Liver (tissue), 3 donors: ENCODE results near the gene SLC25A1.

ENCODE experiments used
- FOXA1 ChIP-seq: IDR thresholded peaks from 2 replicates; pipeline ENCODE4 v1.6.1; 2016; ENCODE audit warnings: antibody characterized with exemption
- HNF4A ChIP-seq, 2 donors: conservative IDR thresholded peaks; 2 replicates each; pipeline ENCODE4 v1.6.1; 2016; ENCODE audit warnings: antibody characterized with exemption in 2 of 2, mild to moderate bottlenecking in 2 of 2
- TAF1 ChIP-seq: conservative IDR thresholded peaks from 2 replicates; pipeline ENCODE4 v1.6.1; 2016; ENCODE audit warnings: antibody characterized with exemption, mild to moderate bottlenecking
- TF ChIP-seq, protein P1 (sequence below): fragments of 150-350 bp; IDR thresholded peaks from 2 replicates; pipeline ENCODE4 v1.5.1; 2017; ENCODE audit warnings: improper control_type of control experiment, low read depth, low read length; ENCODE audit not compliant: missing input control
- TF ChIP-seq, protein P2 (sequence below): IDR thresholded peaks from 2 replicates; pipeline ENCODE4 v1.6.1; 2016; ENCODE audit warnings: antibody characterized with exemption, mild to moderate bottlenecking
- donor health status: healthy.
- donor health status: healthy.

DNA sequence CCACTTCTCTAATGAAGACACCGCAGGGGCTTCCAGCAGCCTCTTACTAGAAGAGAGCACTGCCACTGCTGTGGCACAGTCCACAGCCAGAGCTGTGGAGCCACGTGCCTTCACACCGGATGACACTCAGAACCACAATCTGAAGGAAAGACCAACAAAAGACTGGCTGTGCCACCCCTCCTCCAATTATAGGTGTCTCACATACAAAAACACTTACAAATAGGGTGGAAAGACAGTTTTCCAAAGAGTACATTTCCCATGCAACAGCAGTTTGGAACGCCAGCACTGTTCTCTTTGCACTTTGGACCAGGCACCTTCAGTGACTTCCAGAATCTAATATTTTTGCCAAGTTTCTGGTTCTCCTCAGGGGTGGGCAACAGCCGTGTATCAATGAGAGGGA lies 38.0 kb upstream of the SLC25A1 start:
- TF ChIP-seq, protein P1, sequence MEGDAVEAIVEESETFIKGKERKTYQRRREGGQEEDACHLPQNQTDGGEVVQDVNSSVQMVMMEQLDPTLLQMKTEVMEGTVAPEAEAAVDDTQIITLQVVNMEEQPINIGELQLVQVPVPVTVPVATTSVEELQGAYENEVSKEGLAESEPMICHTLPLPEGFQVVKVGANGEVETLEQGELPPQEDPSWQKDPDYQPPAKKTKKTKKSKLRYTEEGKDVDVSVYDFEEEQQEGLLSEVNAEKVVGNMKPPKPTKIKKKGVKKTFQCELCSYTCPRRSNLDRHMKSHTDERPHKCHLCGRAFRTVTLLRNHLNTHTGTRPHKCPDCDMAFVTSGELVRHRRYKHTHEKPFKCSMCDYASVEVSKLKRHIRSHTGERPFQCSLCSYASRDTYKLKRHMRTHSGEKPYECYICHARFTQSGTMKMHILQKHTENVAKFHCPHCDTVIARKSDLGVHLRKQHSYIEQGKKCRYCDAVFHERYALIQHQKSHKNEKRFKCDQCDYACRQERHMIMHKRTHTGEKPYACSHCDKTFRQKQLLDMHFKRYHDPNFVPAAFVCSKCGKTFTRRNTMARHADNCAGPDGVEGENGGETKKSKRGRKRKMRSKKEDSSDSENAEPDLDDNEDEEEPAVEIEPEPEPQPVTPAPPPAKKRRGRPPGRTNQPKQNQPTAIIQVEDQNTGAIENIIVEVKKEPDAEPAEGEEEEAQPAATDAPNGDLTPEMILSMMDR = no peak
- TF ChIP-seq TAF1 = no peak
- TF ChIP-seq, protein P2, sequence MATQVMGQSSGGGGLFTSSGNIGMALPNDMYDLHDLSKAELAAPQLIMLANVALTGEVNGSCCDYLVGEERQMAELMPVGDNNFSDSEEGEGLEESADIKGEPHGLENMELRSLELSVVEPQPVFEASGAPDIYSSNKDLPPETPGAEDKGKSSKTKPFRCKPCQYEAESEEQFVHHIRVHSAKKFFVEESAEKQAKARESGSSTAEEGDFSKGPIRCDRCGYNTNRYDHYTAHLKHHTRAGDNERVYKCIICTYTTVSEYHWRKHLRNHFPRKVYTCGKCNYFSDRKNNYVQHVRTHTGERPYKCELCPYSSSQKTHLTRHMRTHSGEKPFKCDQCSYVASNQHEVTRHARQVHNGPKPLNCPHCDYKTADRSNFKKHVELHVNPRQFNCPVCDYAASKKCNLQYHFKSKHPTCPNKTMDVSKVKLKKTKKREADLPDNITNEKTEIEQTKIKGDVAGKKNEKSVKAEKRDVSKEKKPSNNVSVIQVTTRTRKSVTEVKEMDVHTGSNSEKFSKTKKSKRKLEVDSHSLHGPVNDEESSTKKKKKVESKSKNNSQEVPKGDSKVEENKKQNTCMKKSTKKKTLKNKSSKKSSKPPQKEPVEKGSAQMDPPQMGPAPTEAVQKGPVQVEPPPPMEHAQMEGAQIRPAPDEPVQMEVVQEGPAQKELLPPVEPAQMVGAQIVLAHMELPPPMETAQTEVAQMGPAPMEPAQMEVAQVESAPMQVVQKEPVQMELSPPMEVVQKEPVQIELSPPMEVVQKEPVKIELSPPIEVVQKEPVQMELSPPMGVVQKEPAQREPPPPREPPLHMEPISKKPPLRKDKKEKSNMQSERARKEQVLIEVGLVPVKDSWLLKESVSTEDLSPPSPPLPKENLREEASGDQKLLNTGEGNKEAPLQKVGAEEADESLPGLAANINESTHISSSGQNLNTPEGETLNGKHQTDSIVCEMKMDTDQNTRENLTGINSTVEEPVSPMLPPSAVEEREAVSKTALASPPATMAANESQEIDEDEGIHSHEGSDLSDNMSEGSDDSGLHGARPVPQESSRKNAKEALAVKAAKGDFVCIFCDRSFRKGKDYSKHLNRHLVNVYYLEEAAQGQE = no peak
- peak; percentile 83 to 92 for TF ChIP-seq HNF4A (conservative IDR thresholded peaks at IDR 0.05)
- TF ChIP-seq FOXA1 = no peak
